HG02970 (cell line): Measurements from ENCODE around the gene NT5DC2.
"Not testable (repeated sequence)": the region's sequence is repeated elsewhere in the genome, so short reads cannot be mapped to it uniquely, and the experiment has no call there.

Experiments used
- ATAC-seq: cut with Tn5 transposase; IDR thresholded peaks from one replicate; pipeline ENCODE4 v1.9.1; 2021; ENCODE audit warnings: mild to moderate bottlenecking, moderate library complexity, moderate number of reproducible peaks; ENCODE audit not compliant: unreplicated experiment, low FRiP score

NT5DC2 gene

GRCh38 chr3:52537726-52538421 is 4.2 kb upstream of the NT5DC2 start:
- no peak for ATAC-seq

GRCh38 chr3:52537165-52537620 is 3.5 kb upstream of the NT5DC2 start:
- ATAC-seq: no peak

- peak; percentile 82 for ATAC-seq
Observed at GRCh38 chr3:52536369-52537164, 2.9 kb upstream of the NT5DC2 start, which contains the start of gene UQCC5. Gene UQCC5 (plus strand): TSS chr3:52536605. CDS start chr3:52536756, 151 bp downstream.

GRCh38 chr3:52536112-52536368 is 2.4 kb upstream of the NT5DC2 start:
- no peak for ATAC-seq

GRCh38 chr3:52535411-52536111 is 1.9 kb upstream of the NT5DC2 start:
- ATAC-seq: no peak

- no peak for ATAC-seq
Observed at GRCh38 chr3:52534281-52535183, 875 bp upstream of the NT5DC2 start.

GRCh38 chr3:52532838-52533622 is 627 bp downstream of the NT5DC2 start:
- ATAC-seq: no peak

GRCh38 chr3:52532517-52532837 is 1.2 kb downstream of the NT5DC2 start:
- no peak for ATAC-seq

GRCh38 chr3:52531860-52532516 is 1.7 kb downstream of the NT5DC2 start:
- no peak for ATAC-seq

- no peak for ATAC-seq
Observed at GRCh38 chr3:52530918-52531826, 2.5 kb downstream of the NT5DC2 start.

- ATAC-seq: no peak
Observed at GRCh38 chr3:52529376-52530333, 4.0 kb downstream of the NT5DC2 start.

GRCh38 chr3:52528586-52529375 is 4.9 kb downstream of the NT5DC2 start:
- ATAC-seq: no peak

- ATAC-seq: no peak
Observed at GRCh38 chr3:52527732-52528585, 5.7 kb downstream of the NT5DC2 start.

- ATAC-seq: no peak
Observed at GRCh38 chr3:52527039-52527731, 6.5 kb downstream of the NT5DC2 start.

GRCh38 chr3:52526671-52527038 is 7.0 kb downstream of the NT5DC2 start:
- not testable (repeated sequence) for ATAC-seq
